ENCODE measurements around the gene BMP7. TPM values are rescaled to one million over a fixed set of nuclear protein-coding genes. Genes with fewer than 3 reads are reported as not detected.

The BMP7 gene
- 1 to 10 TPM in 1 of 4 donors, under 1 TPM in 1, not detected in 2; 0.92 to 3.4 TPM for polyA plus RNA-seq
- long read RNA-seq, donor 1, full-length matches to known transcripts, result 2 of 2 reads
- long read RNA-seq, donor 1, partial matches to known transcripts, result 0 of 2 reads
- long read RNA-seq, donor 1, other reads (novel, unspliced or antisense), result 0 of 2 reads
- long read RNA-seq, donor 2, result 0 reads
- long read RNA-seq, donor 3, partial matches to known transcripts, result 0 of 1 reads
- long read RNA-seq, donor 3, other reads (novel, unspliced or antisense), result 0 of 1 reads
- long read RNA-seq, donor 4, result 0 reads
- long read RNA-seq, donor 5, result 0 reads
- long read RNA-seq, donor 6, full-length matches to known transcripts, result 1 of 1 reads
- long read RNA-seq, donor 6, partial matches to known transcripts, result 0 of 1 reads
- long read RNA-seq, donor 6, other reads (novel, unspliced or antisense), result 0 of 1 reads
- long read RNA-seq, donor 7, full-length matches to known transcripts, result 50 of 80 reads
- long read RNA-seq, donor 7, partial matches to known transcripts, result 30 of 80 reads
- long read RNA-seq, donor 7, other reads (novel, unspliced or antisense), result 0 of 80 reads
- long read RNA-seq, donor 8, result 0 reads
- long read RNA-seq, donor 9, result 0 reads
- long read RNA-seq, donor 10, full-length matches to known transcripts, result 10 of 10 reads
- long read RNA-seq, donor 10, partial matches to known transcripts, result 0 of 10 reads
- long read RNA-seq, donor 10, other reads (novel, unspliced or antisense), result 0 of 10 reads

DNA sequence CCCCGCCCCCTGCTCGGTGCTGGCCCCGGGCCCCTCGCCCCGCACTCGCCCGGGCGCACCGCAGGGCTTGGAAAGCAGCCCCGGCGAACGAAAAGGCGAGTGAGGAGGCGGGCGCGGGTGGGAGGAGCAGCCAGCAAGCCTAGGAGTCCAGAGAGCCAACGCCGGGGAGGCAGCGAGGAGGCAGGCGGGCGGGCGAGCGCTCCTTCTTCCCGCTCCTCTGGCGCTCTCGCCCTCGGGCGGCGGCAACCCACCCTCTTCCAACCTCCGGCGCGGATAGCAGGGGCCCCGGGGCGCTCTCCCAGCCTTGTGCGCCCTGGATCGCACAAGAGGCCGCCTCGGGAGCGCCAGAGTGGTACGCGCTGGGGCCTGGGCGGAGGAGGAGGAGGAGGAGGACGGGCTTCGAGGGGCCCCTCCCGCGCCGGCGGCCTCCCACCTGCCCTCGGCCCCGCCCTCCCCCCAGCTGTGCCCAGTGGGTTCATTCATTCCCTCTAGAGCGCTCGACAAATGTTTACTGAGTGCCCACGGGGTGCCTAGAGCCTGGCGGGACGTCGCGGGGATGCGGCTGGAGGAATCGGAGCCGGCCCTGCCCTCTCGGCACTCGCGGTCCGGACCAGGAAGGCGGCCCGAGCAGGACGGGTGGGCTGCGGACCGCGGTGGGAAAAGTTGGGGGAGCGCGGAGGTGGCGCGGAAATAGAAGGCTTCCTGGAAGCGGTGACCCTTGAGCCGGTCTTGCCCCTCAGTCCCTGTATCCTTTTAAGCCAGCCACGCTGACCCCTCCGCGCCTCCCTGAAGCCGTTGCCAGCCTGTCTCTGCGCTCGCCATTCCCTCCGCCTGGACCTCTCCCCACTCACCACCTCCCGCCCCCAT lies at the start of gene BMP7:
Gene BMP7, minus strand, starts transcription at position 351 of the 867 bp plus-strand sequence. CDS start 519 bp downstream, outside the sequence.
- Histone ChIP-seq H3K4me3 (ENCODE audit: low read depth in 1 of 3, low read length in 3 of 3) (peak within 1 kb of the TSS in 1 of 3 donors; percentile 43), H3K9me3 (ENCODE audit: control insufficient read depth in 2 of 2, insufficient read depth in 1 of 2, low read depth in 1 of 2, low read length in 1 of 2) (no peaks in the 10 kb centered on the region), H3K27me3 (ENCODE audit: control insufficient read depth in 3 of 3, insufficient read depth in 3 of 3, low read length in 3 of 3) (peaks cover 17 to 58% (median 19%) of the 10 kb centered on the region in 3 donors), H3K27ac (ENCODE audit: low read depth in 1 of 3, low read length in 2 of 3) (no peak within 1 kb of the TSS), H3K36me3 (ENCODE audit: control insufficient read depth in 3 of 3, insufficient read depth in 2 of 3, low read depth in 1 of 3, low read length in 3 of 3) (no peaks in the 10 kb centered on the region), H3K4me1 (ENCODE audit: control insufficient read depth in 3 of 3, insufficient read depth in 2 of 3, low read depth in 1 of 3, low read length in 2 of 3) (no peaks in the 10 kb centered on the region)
- DNase-seq, result peak in 1 of 2 donors; percentile 49
- FAIRE-seq, result no peak
- WGBS, 3 donors, result 2 to 5% (median 2%) methylated on average over 58 to 84 of the region's 84 CpGs

DNA sequence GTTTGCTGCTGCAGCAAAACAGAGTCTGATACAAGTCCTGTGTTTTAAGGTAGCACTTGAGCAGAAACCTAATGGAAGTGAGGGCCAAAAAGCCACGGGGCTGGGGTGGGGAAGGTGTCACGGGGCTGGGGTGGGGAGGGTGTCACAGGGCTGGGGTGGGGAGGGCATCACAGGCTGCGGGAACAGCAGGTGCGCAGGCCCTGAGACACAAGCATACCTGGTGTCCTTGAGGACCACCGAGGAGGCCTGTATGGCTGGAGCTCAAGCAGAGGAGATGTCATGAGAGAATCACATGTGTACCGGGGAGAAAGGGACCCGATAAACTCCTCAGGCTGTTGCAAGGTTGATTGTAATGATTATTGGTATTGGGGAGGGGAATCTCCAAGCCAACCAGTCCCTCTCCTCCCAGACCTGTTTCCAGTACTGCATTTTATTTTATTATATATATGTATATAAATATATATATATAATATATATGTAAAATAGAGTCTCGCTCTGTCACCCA lies 49.6 kb upstream of the BMP7 start:
- no peak for DNase-seq
- FAIRE-seq, result no peak

DNA sequence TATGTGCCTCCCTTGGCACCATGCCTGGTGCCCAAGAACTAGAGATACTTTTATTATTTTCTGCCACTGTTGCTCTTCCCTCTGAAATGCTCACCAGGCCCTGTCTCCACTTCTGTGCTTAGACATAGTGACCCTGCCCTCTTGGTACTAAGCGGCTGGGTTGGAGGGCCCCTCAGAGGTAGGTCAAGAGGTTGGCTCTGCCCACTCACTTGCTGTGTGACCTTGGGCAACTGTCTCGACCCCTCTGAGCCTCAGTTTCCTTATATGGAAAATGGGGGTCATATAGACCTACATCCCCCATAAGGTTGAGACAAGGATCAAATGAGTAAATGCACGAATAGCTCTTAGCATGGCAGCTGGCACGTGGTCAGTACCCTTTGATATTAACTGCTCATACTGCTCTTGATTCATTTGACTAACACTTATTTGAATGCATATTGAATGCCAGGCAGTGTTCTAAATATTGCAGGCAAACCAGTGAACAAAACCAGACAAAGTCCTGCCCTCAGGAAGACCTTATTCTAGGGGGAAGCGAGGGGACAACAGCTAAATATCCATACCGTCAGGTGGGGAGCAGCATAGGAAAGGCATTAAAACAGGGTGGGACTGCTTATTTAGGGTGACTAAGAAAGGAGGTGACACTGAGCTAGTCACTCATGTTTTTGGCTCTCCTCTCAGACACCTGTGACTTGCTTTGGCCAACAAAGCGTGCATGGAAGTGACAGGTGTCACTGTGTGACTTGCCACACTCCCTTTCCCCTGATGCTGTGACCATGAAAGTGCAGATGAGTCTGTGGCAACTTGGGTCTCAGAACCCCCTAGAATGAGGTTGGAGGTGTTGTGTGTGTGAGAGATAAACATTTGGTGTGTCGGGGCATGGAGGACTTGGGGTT lies 48.9 kb upstream of the BMP7 start:
- WGBS, 3 donors, result 71 to 78% (median 74%) methylated on average over 8 of the region's 8 CpGs
- FAIRE-seq, result no peak

More for the DNA sequence above, 49.6 kb upstream of the BMP7 start:
- H3K27me3 ChIP-seq (ENCODE audit: control insufficient read depth in 3 of 3, insufficient read depth in 3 of 3, low read length in 3 of 3), result no peaks in the 10 kb centered on the region
- WGBS, 3 donors, result 69 to 80% (median 77%) methylated on average over 8 of the region's 8 CpGs
- H3K9me3 ChIP-seq (ENCODE audit: control insufficient read depth in 2 of 2, insufficient read depth in 1 of 2, low read depth in 1 of 2, low read length in 1 of 2), result no peaks in the 10 kb centered on the region
- H3K4me3 ChIP-seq (ENCODE audit: low read depth in 1 of 3, low read length in 3 of 3), result no peak overlapping the region
- H3K36me3 ChIP-seq (ENCODE audit: control insufficient read depth in 3 of 3, insufficient read depth in 2 of 3, low read depth in 1 of 3, low read length in 3 of 3), result no peaks in the 10 kb centered on the region
- H3K4me1 ChIP-seq (ENCODE audit: control insufficient read depth in 3 of 3, insufficient read depth in 2 of 3, low read depth in 1 of 3, low read length in 2 of 3), result no peaks in the 10 kb centered on the region
- no peak overlapping the region for H3K27ac ChIP-seq (ENCODE audit: low read depth in 1 of 3, low read length in 2 of 3)

DNA sequence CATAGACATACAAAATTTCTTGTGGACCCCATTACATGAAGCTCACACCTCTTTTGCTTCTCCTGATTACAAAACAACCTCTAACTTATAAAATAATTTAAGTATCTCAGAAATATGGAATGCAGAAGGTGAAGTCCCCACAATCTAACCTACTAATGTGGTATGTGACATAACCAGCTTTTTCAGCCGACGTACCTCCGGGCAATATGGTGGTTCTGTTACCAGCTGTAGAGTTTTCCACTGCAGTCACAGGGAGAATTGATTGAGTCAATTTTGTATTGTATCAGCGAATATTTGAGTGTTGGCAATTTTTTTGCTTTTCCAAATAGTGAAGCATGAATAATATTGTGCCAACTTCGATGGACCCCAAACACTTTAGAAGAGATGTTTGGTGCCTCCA lies 47.5 kb upstream of the BMP7 start:
- H3K36me3 ChIP-seq (ENCODE audit: control insufficient read depth in 3 of 3, insufficient read depth in 2 of 3, low read depth in 1 of 3, low read length in 3 of 3), result no peaks in the 10 kb centered on the region
- no peaks in the 10 kb centered on the region for H3K4me1 ChIP-seq (ENCODE audit: control insufficient read depth in 3 of 3, insufficient read depth in 2 of 3, low read depth in 1 of 3, low read length in 2 of 3)
- no peaks in the 10 kb centered on the region for H3K27me3 ChIP-seq (ENCODE audit: control insufficient read depth in 3 of 3, insufficient read depth in 3 of 3, low read length in 3 of 3)
- no peak for DNase-seq
- no peaks in the 10 kb centered on the region for H3K9me3 ChIP-seq (ENCODE audit: control insufficient read depth in 2 of 2, insufficient read depth in 1 of 2, low read depth in 1 of 2, low read length in 1 of 2)
- H3K27ac ChIP-seq (ENCODE audit: low read depth in 1 of 3, low read length in 2 of 3), result no peak overlapping the region
- no peak overlapping the region for H3K4me3 ChIP-seq (ENCODE audit: low read depth in 1 of 3, low read length in 3 of 3)
- FAIRE-seq, result no peak
- 85 to 90% (median 88%) methylated on average over 5 of the region's 5 CpGs for WGBS, 3 donors

More for the DNA sequence above, 48.9 kb upstream of the BMP7 start:
- H3K36me3 ChIP-seq (ENCODE audit: control insufficient read depth in 3 of 3, insufficient read depth in 2 of 3, low read depth in 1 of 3, low read length in 3 of 3), result no peaks in the 10 kb centered on the region
- DNase-seq, result no peak
- no peaks in the 10 kb centered on the region for H3K4me1 ChIP-seq (ENCODE audit: control insufficient read depth in 3 of 3, insufficient read depth in 2 of 3, low read depth in 1 of 3, low read length in 2 of 3)
- no peaks in the 10 kb centered on the region for H3K27me3 ChIP-seq (ENCODE audit: control insufficient read depth in 3 of 3, insufficient read depth in 3 of 3, low read length in 3 of 3)
- H3K4me3 ChIP-seq (ENCODE audit: low read depth in 1 of 3, low read length in 3 of 3), result no peak overlapping the region
- no peaks in the 10 kb centered on the region for H3K9me3 ChIP-seq (ENCODE audit: control insufficient read depth in 2 of 2, insufficient read depth in 1 of 2, low read depth in 1 of 2, low read length in 1 of 2)
- H3K27ac ChIP-seq (ENCODE audit: low read depth in 1 of 3, low read length in 2 of 3), result no peak overlapping the region

DNA sequence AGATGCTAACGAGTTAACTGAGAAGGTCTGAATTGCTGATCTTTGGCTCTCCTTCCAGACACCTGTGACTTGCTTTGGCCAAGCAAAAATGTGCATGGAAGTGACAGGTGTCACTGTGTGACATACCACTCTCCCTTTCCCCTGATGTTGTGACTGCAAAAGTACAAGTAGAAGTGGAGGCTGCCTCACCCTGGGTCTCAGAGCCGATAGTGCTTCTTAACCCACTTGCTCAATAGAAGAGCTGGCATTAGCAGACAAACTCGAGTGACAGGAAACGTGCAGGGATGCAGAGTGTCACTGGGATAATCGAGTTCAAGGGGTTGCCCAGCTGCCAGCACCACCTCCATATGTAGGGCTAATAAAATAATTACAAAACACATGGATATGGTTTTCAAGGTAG lies 46.8 kb upstream of the BMP7 start:
- Histone ChIP-seq H3K36me3 (ENCODE audit: control insufficient read depth in 3 of 3, insufficient read depth in 2 of 3, low read depth in 1 of 3, low read length in 3 of 3) (no peaks in the 10 kb centered on the region), H3K4me1 (ENCODE audit: control insufficient read depth in 3 of 3, insufficient read depth in 2 of 3, low read depth in 1 of 3, low read length in 2 of 3) (no peaks in the 10 kb centered on the region), H3K4me3 (ENCODE audit: low read depth in 1 of 3, low read length in 3 of 3) (no peak overlapping the region), H3K9me3 (ENCODE audit: control insufficient read depth in 2 of 2, insufficient read depth in 1 of 2, low read depth in 1 of 2, low read length in 1 of 2) (no peaks in the 10 kb centered on the region), H3K27me3 (ENCODE audit: control insufficient read depth in 3 of 3, insufficient read depth in 3 of 3, low read length in 3 of 3) (no peaks in the 10 kb centered on the region), H3K27ac (ENCODE audit: low read depth in 1 of 3, low read length in 2 of 3) (no peak overlapping the region)
- FAIRE-seq, result no peak
- DNase-seq, result no peak
- WGBS, 3 donors, result 32 to 62% (median 39%) methylated on average over 5 of the region's 5 CpGs

DNA sequence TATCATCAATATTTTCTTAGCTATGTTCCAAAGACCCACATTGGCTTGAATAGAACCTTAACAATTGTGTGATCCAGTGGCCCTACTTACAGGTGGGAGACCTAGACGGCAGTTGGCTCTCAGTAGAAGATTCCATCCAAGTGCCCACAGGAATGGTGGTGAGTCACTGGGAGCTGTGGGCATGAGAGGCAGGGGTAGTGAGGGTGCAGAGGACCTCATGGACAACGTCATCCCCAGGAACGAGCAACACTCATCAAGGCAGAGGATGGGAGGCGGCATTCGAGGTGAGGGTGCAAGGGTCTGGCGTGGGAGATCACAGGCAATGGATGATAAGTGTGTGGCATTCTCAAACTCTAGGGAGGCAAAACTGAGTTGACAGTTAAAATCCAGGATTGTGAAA lies 45.7 kb upstream of the BMP7 start:
- Histone ChIP-seq H3K27ac (ENCODE audit: low read depth in 1 of 3, low read length in 2 of 3) (no peak overlapping the region), H3K36me3 (ENCODE audit: control insufficient read depth in 3 of 3, insufficient read depth in 2 of 3, low read depth in 1 of 3, low read length in 3 of 3) (no peaks in the 10 kb centered on the region), H3K27me3 (ENCODE audit: control insufficient read depth in 3 of 3, insufficient read depth in 3 of 3, low read length in 3 of 3) (peaks cover 0 to 3% (median 0%) of the 10 kb centered on the region in 3 donors), H3K4me1 (ENCODE audit: control insufficient read depth in 3 of 3, insufficient read depth in 2 of 3, low read depth in 1 of 3, low read length in 2 of 3) (no peaks in the 10 kb centered on the region), H3K9me3 (ENCODE audit: control insufficient read depth in 2 of 2, insufficient read depth in 1 of 2, low read depth in 1 of 2, low read length in 1 of 2) (no peaks in the 10 kb centered on the region), H3K4me3 (ENCODE audit: low read depth in 1 of 3, low read length in 3 of 3) (no peak overlapping the region)
- WGBS, 3 donors, result 81 to 88% (median 82%) methylated on average over 6 of the region's 6 CpGs
- FAIRE-seq (no peak), DNase-seq (no peak)

DNA sequence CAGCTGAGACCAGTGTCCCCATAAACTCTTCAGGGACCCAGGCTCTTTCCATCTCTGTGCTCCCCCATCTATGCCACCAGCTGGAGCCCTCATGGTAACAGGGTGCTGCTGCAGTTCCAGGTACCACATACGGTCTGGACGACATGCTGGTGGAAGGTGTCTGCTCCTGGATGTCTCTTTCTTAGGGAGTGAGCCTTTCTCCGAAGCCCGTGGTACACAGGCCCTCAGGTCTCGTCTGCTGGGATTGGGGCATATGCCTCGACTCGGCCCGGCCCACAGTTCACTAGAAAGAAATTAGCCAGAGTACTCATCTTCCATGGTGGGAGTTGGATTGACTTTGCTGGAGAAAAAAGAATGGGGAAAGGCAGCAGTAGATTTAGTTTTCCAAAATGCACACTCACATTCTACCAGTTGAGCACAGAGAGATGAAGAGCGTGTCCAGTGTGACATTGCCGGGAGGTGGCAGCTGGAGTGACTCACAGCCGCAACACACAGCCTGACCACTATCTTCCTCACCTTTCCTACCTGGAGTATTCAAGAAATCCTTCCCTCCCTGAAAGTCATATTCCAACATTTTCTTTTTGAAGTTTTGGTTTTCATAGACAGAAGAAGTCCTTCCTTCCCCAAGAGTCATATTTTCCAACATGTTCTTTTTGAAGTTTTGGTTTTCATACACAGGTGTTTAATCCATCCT lies 44.5 kb upstream of the BMP7 start:
- H3K4me3 ChIP-seq (ENCODE audit: low read depth in 1 of 3, low read length in 3 of 3), result no peak overlapping the region

More for the DNA sequence above, 44.5 kb upstream of the BMP7 start:
- DNase-seq (no peak), FAIRE-seq (no peak)
- no peaks in the 10 kb centered on the region for H3K36me3 ChIP-seq (ENCODE audit: control insufficient read depth in 3 of 3, insufficient read depth in 2 of 3, low read depth in 1 of 3, low read length in 3 of 3)
- WGBS, 3 donors, result 87 to 92% (median 92%) methylated on average over 11 of the region's 11 CpGs
- no peaks in the 10 kb centered on the region for H3K4me1 ChIP-seq (ENCODE audit: control insufficient read depth in 3 of 3, insufficient read depth in 2 of 3, low read depth in 1 of 3, low read length in 2 of 3)
- no peak overlapping the region for H3K27ac ChIP-seq (ENCODE audit: low read depth in 1 of 3, low read length in 2 of 3)
- no peaks in the 10 kb centered on the region for H3K9me3 ChIP-seq (ENCODE audit: control insufficient read depth in 2 of 2, insufficient read depth in 1 of 2, low read depth in 1 of 2, low read length in 1 of 2)
- peaks cover 0 to 3% (median 0%) of the 10 kb centered on the region in 3 donors for H3K27me3 ChIP-seq (ENCODE audit: control insufficient read depth in 3 of 3, insufficient read depth in 3 of 3, low read length in 3 of 3)
